Right lobe of liver (tissue), 6 donors: ENCODE results near the gene DDX1. TPM values are rescaled to one million over a fixed set of nuclear protein-coding genes. Genes with fewer than 3 reads are reported as not detected.
"Not testable (repeated sequence)": the region's sequence is repeated elsewhere in the genome, so short reads cannot be mapped to it uniquely, and the experiment has no call there.

Experiments
- ATAC-seq, 4 donors: fragments of 200-7000 bp; cut with Tn5 transposase; one replicate each; pipeline ENCODE4 v1.9.1; 2020; ENCODE audit warnings: mild to moderate bottlenecking in 4 of 4, moderate library complexity in 4 of 4
- DNase-seq, 3 donors: peaks; one replicate each; pipeline ENCODE4 v3.0.0-alpha.2; 2020
- H3K27ac ChIP-seq, 3 donors: fragments of 200-600 bp; one replicate each; pipeline ENCODE4 v1.8.0; 2022
- H3K27me3 ChIP-seq, 2 donors: fragments of 200-600 bp; one replicate each; pipeline ENCODE4 v1.8.0; 2022
- H3K36me3 ChIP-seq, 4 donors: fragments of 200-600 bp; sonication (generic) in 1 of 4; one replicate each; pipeline versions ENCODE4 v1.5.1 to v1.8.0; 2017 to 2022; ENCODE audit warnings: control low read depth in 1 of 4
- H3K4me1 ChIP-seq, 4 donors: fragments of 200-600 bp; sonication (generic) in 1 of 4; one replicate each; pipeline versions ENCODE4 v1.5.1 to v1.8.0; 2017 to 2022; ENCODE audit warnings: control low read depth in 1 of 4
- H3K4me3 ChIP-seq, 3 donors: fragments of 200-600 bp; one replicate each; pipeline ENCODE4 v1.8.0; 2022
- H3K9me3 ChIP-seq, 4 donors: fragments of 200-600 bp; sonication (generic) in 1 of 4; one replicate each; pipeline versions ENCODE4 v1.5.1 to v1.8.0; 2017 to 2022; ENCODE audit warnings: control low read depth in 1 of 4
- POLR2A ChIP-seq: fragments of 450-650 bp; IDR thresholded peaks from one replicate; pipeline ENCODE4 v1.6.1; 2017; ENCODE audit warnings: antibody characterized with exemption, mild to moderate bottlenecking
- WGBS: methylation state at CpG from one replicate; pipeline ENCODE4 v1.1.6; 2018; ENCODE audit warnings: low coverage, low lambda C conversion rate; ENCODE audit not compliant: insufficient coverage; ENCODE audit errors: missing lambda C conversion rate; 5-methylcytosine and 5-hydroxymethylcytosine counted together
- intact Hi-C, 2 donors: fragments of 100-400 bp; cut with DNase I; formaldehyde crosslinking; loops; one replicate each; pipeline versions ENCODE4 v1.11.2 to v1.14.1; 2022
- total RNA-seq, 6 experiments: library from RNA; depleted of rRNA in 2 of 6; stranded (reverse); fragments of >200 nt in 2 of 6; fragmentation: NEBNext Ultra II Directional in 3 of 6; extraction: Animal tissue kit (Norgen Biotek cat#: 25700) in 3 of 6; gene quantifications; one replicate each; pipeline versions ENCODE4 v1.1.0 to v1.2.4, GENCODE V29; 2016 to 2023
- TF ChIP-seq, protein P1 (sequence below), 4 donors: fragments of 200-600 bp in 3 of 4; fragments of 450-650 bp in 1 of 4; IDR thresholded peaks; one replicate each; pipeline versions ENCODE4 v1.5.1 to v1.8.0; 2016 to 2022; ENCODE audit warnings: antibody characterized with exemption in 4 of 4, mild to moderate bottlenecking in 2 of 4
- donor health status: DM: no; HTN: yes; CAD: no.
- donor health status: DM: no; HTN: no; CAD: no.
- donor health status: DM: no; HTN: no; CAD: no.
- donor health status: DM: no; HTN: yes; CAD: no.
- donor health status: DM: no; HTN: yes; CAD: no.

Gene DDX1
- total RNA-seq, 6 experiments from 2014 or later: 29.7 to 43.5 (median 37.6) TPM

DNA sequence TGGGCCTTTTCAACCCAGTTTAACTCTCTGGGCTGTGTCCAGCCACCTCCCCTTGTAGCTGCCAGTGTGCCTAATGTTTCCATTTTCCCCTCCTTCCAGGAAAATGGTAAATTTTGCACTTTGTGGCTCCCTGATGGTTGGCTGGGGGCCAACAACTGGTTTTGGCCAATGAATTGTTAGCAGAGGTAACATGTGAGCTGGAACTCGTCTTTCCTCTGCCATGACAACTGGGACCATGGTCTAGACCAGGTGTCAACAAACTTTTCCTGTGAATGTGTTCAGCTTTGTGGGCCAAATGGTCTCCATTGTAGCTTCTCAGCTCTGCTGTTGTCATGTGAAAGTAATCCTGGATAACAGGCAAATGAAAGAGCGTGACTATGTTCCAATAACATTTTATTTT lies 87.2 kb downstream of the DDX1 start:
- 100% methylated on average over 1 of the region's 2 CpGs for WGBS
- Histone ChIP-seq H3K4me3 (no peak overlapping the region), H3K4me1 (peaks cover 0 to 2% (median 0%) of the 10 kb centered on the region in 4 donors), H3K27me3 (no peaks in the 10 kb centered on the region), H3K9me3 (no peaks in the 10 kb centered on the region), H3K36me3 (no peaks in the 10 kb centered on the region), H3K27ac (no peak overlapping the region)
- ATAC-seq (no peak), DNase-seq (no peak)
- no peak for TF ChIP-seq POLR2A
- TF ChIP-seq, protein P1, sequence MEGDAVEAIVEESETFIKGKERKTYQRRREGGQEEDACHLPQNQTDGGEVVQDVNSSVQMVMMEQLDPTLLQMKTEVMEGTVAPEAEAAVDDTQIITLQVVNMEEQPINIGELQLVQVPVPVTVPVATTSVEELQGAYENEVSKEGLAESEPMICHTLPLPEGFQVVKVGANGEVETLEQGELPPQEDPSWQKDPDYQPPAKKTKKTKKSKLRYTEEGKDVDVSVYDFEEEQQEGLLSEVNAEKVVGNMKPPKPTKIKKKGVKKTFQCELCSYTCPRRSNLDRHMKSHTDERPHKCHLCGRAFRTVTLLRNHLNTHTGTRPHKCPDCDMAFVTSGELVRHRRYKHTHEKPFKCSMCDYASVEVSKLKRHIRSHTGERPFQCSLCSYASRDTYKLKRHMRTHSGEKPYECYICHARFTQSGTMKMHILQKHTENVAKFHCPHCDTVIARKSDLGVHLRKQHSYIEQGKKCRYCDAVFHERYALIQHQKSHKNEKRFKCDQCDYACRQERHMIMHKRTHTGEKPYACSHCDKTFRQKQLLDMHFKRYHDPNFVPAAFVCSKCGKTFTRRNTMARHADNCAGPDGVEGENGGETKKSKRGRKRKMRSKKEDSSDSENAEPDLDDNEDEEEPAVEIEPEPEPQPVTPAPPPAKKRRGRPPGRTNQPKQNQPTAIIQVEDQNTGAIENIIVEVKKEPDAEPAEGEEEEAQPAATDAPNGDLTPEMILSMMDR (IDR thresholded peaks at IDR 0.05): no peak
- intact Hi-C loops: no loop called here

DNA sequence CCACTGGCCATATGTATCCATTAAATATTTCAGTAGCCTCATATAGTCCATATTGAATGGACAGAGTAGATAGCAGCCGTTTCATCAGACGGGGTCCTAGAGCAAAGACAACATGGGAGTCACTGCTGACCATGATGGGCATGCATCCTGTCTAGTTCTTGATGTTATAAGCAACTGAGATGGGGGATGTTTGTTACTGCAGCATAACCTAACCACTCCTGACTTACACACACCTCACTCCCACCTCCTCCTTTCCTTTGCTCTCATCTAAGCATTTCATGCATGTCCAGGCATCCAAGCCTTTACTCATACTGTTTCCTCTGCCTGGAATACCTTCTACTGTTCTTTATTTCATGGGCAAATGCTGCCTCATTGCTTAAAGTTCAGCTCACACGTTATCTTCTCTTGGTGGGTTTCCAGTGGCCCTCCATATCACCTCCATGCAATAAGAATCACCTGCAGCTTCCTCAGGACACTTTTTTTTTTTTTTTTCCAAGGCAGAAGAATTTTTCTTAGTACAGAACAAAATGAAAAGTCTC lies 87.8 kb downstream of the DDX1 start:
- no peak for ATAC-seq
- Histone ChIP-seq H3K4me3 (no peak overlapping the region), H3K9me3 (no peaks in the 10 kb centered on the region), H3K36me3 (no peaks in the 10 kb centered on the region), H3K27ac (no peak overlapping the region), H3K4me1 (no peaks in the 10 kb centered on the region), H3K27me3 (no peaks in the 10 kb centered on the region)
- intact Hi-C loops: no loop called here
- WGBS: 80% methylated on average over 3 of the region's 3 CpGs
- DNase-seq: no peak
- TF ChIP-seq, protein P1 (IDR thresholded peaks at IDR 0.05): no peak
- no peak for TF ChIP-seq POLR2A

DNA sequence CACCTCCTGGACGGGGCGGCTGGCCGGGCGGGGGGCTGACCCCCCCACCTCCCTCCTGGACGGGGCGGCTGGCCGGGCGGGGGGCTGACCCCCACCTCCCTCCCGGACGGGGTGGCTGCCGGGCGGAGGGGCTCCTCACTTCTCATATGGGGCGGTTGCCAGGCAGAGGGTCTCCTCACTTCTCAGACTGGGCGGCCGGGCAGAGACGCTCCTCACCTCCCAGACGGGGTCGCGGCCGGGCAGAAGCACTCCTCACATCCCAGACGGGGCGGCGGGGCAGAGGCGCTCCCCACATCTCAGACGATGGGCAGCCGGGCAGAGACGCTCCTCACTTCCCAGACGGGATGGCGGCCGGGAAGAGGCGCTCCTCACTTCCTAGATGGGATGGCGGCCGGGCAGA lies 88.5 kb downstream of the DDX1 start:
- H3K4me3 ChIP-seq, H3K36me3 ChIP-seq, DNase-seq, ATAC-seq, H3K27me3 ChIP-seq, H3K27ac ChIP-seq, H3K9me3 ChIP-seq, intact Hi-C loops, H3K4me1 ChIP-seq: not testable (repeated sequence)
- no CpG with 5 or more reads among the region's 33 CpGs for WGBS

Other genes starting within 250 kb of the DDX1 start
- 10 to 100 TPM; 16.1 to 21.8 (median 18.5) TPM for gene NBAS, start 30.5 kb upstream of the DDX1 start, total RNA-seq